Panc1 (cell line): ENCODE measurements around the gene EHD1. TPM values are rescaled to one million over a fixed set of nuclear protein-coding genes. Genes with fewer than 3 reads are reported as not detected.

Experiments used
- ATAC-seq: fragments of 200-7000 bp; cut with Tn5 transposase; 2 replicates; pipeline ENCODE4 v1.9.1; 2020; ENCODE audit warnings: mild to moderate bottlenecking, moderate library complexity
- BruUV-seq: library from RNA; stranded (reverse); fragments of 400-500 nt; replicated peaks from 2 replicates; lab custom pipeline; 2021; lab: Mats Ljungman, UMichigan
- CTCF ChIA-PET: fragments of 300-600 bp; sonication (Branson Sonifier 250); formaldehyde crosslinking; loops from one replicate; lab custom pipeline; 2022; ENCODE audit warnings: antibody characterized with exemption; lab: Charles Lee
- POLR2A ChIA-PET: fragments of 300-600 bp; sonication (Branson Sonifier 250); formaldehyde crosslinking; loops from one replicate; lab custom pipeline; 2022; ENCODE audit warnings: antibody characterized with exemption; lab: Charles Lee
- DNase-seq: peaks from one replicate; pipeline ENCODE4 v3.0.0-alpha.2; 2010; ENCODE audit warnings: low read depth, low spot score
- H3K27ac ChIP-seq: 2 replicates; pipeline ENCODE4 v1.5.1; 2011; ENCODE audit warnings: mild to moderate bottlenecking, low read length, inconsistent platforms
- H3K27me3 ChIP-seq: fragments of 200-500 bp; sonication (Bioruptor generic); 2 replicates; pipeline ENCODE4 v1.6.0; 2014; ENCODE audit warnings: low read length, inconsistent platforms; ENCODE audit not compliant: control insufficient read depth, insufficient read depth
- H3K36me3 ChIP-seq: fragments of 200-500 bp; sonication (Bioruptor generic); 2 replicates; pipeline ENCODE4 v1.5.1; 2014; ENCODE audit warnings: inconsistent platforms, mild to moderate bottlenecking, low read length, moderate library complexity; ENCODE audit not compliant: control insufficient read depth, insufficient read depth
- H3K4me1 ChIP-seq: 2 replicates; pipeline ENCODE4 v1.5.1; 2011; ENCODE audit warnings: inconsistent platforms, mild to moderate bottlenecking, low read length, moderate library complexity; ENCODE audit not compliant: control insufficient read depth, insufficient read depth
- H3K4me3 ChIP-seq, 2 experiments: 2 replicates each; pipeline ENCODE4 v1.5.1; 2011 to 2012; ENCODE audit warnings: low read depth in 2 of 2, low read length in 2 of 2, mild to moderate bottlenecking in 2 of 2, inconsistent platforms in 1 of 2, moderate library complexity in 1 of 2
- H3K9me3 ChIP-seq: fragments of 200-500 bp; sonication (Bioruptor generic); 2 replicates; pipeline ENCODE4 v1.5.1; 2014; ENCODE audit warnings: low read depth, mild to moderate bottlenecking, inconsistent platforms, low read length, moderate library complexity; ENCODE audit not compliant: control insufficient read depth, insufficient read depth
- POLR2AphosphoS5 ChIP-seq: IDR thresholded peaks from 2 replicates; pipeline ENCODE4 v1.6.1; 2012; ENCODE audit warnings: mild to moderate bottlenecking, low read depth, low read length, moderate library complexity
- SIN3A ChIP-seq: IDR thresholded peaks from 2 replicates; pipeline ENCODE4 v1.6.1; 2012; ENCODE audit warnings: low read depth, mild to moderate bottlenecking, low read length, moderate library complexity, borderline replicate concordance; ENCODE audit not compliant: insufficient read depth
- TCF7L2 ChIP-seq: IDR thresholded peaks from 2 replicates; pipeline ENCODE4 v1.6.1; 2011; ENCODE audit warnings: mild to moderate bottlenecking, low read depth, low read length, inconsistent platforms
- in situ Hi-C: cut with HindIII; loops from 2 replicates; pipeline ENCODE4 v1.10.0; 2016; ENCODE audit warnings: low sequenced_read_pairs, low pct_unique_long_range_greater_than_20kb
- intact Hi-C: fragments of 100-400 bp; cut with micrococcal nuclease; formaldehyde crosslinking; loops from one replicate; pipeline ENCODE4 v1.10.0; 2022; ENCODE audit not compliant: unreplicated experiment
- total RNA-seq: library from RNA; stranded (reverse); gene quantifications from one replicate; pipeline ENCODE4 v1.2.1, GENCODE V29; 2021; ENCODE audit not compliant: unreplicated experiment
- TF ChIP-seq, protein P1 (sequence below): fragments of 450-650 bp; IDR thresholded peaks from 2 replicates; pipeline ENCODE4 v1.5.1; 2017; ENCODE audit warnings: mild to moderate bottlenecking
- TF ChIP-seq, protein P2 (sequence below), 2 experiments: IDR thresholded peaks; 2 replicates each; pipeline ENCODE4 v1.6.1; 2011 to 2012; ENCODE audit warnings: low read depth in 2 of 2, control low read depth in 1 of 2, low read length in 1 of 2, mild to moderate bottlenecking in 1 of 2, moderate library complexity in 1 of 2; ENCODE audit not compliant: insufficient read depth in 1 of 2

Gene EHD1
- total RNA-seq, 1 experiment from 2014 or later = 186 TPM

DNA sequence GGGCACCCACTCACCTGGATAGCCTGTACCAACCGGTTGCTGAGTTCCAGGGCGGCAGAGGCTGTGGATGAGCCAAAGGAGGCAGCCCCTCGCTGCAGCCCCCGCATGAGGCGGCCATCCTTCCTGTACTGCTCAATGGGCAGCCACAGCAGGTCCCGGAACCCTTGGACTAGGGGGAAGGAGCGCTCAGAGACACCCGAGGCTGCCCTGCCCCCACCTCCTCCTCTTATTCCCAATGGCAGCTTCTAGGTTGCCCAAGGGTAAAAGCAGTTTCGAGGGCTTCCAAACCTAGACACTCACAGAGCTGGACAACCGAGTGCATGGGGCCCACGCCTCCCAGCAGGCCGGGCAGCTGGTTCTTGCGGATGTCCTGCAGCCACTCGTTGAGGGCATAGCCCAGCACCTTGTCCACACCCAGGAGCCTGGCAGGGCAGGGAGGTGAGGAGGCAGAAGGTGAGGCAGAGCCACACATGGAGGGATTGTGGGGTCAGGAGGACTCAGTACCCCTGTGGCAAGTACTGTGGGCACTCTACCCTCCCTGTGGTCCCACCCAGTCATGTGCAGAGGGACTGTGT is 18.1 kb upstream of the EHD1 start:
- ATAC-seq (no peak), DNase-seq (no peak)
- Histone ChIP-seq H3K27me3 (no peaks in the 10 kb centered on the region), H3K27ac (no peak overlapping the region), H3K4me3 (no peak overlapping the region), H3K4me1 (peaks cover 20% of the 10 kb centered on the region), H3K36me3 (no peaks in the 10 kb centered on the region), H3K9me3 (no peaks in the 10 kb centered on the region)
- intact Hi-C loops = no loop called here
- TF ChIP-seq POLR2AphosphoS5 = no peak
- no peak for TF ChIP-seq TCF7L2
- no peak for TF ChIP-seq SIN3A
- TF ChIP-seq, protein P1, sequence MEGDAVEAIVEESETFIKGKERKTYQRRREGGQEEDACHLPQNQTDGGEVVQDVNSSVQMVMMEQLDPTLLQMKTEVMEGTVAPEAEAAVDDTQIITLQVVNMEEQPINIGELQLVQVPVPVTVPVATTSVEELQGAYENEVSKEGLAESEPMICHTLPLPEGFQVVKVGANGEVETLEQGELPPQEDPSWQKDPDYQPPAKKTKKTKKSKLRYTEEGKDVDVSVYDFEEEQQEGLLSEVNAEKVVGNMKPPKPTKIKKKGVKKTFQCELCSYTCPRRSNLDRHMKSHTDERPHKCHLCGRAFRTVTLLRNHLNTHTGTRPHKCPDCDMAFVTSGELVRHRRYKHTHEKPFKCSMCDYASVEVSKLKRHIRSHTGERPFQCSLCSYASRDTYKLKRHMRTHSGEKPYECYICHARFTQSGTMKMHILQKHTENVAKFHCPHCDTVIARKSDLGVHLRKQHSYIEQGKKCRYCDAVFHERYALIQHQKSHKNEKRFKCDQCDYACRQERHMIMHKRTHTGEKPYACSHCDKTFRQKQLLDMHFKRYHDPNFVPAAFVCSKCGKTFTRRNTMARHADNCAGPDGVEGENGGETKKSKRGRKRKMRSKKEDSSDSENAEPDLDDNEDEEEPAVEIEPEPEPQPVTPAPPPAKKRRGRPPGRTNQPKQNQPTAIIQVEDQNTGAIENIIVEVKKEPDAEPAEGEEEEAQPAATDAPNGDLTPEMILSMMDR = no peak
- TF ChIP-seq, protein P2, sequence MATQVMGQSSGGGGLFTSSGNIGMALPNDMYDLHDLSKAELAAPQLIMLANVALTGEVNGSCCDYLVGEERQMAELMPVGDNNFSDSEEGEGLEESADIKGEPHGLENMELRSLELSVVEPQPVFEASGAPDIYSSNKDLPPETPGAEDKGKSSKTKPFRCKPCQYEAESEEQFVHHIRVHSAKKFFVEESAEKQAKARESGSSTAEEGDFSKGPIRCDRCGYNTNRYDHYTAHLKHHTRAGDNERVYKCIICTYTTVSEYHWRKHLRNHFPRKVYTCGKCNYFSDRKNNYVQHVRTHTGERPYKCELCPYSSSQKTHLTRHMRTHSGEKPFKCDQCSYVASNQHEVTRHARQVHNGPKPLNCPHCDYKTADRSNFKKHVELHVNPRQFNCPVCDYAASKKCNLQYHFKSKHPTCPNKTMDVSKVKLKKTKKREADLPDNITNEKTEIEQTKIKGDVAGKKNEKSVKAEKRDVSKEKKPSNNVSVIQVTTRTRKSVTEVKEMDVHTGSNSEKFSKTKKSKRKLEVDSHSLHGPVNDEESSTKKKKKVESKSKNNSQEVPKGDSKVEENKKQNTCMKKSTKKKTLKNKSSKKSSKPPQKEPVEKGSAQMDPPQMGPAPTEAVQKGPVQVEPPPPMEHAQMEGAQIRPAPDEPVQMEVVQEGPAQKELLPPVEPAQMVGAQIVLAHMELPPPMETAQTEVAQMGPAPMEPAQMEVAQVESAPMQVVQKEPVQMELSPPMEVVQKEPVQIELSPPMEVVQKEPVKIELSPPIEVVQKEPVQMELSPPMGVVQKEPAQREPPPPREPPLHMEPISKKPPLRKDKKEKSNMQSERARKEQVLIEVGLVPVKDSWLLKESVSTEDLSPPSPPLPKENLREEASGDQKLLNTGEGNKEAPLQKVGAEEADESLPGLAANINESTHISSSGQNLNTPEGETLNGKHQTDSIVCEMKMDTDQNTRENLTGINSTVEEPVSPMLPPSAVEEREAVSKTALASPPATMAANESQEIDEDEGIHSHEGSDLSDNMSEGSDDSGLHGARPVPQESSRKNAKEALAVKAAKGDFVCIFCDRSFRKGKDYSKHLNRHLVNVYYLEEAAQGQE (IDR thresholded peaks at IDR 0.05; ENCODE audit: insufficient read depth in 1 of 2, low read depth in 2 of 2, low read length in 1 of 2) = no peak
- ChIA-PET CTCF (interaction anchor here (0.6 to 0.7 kb wide), 2 partner anchors 14 to 99 kb away, joined by 3 to 13 read pairs; no protein-coding TSS in a partner anchor), POLR2A (no interaction called here)
- BruUV-seq = no TSS peak
- in situ Hi-C loops = no loop called here

DNA sequence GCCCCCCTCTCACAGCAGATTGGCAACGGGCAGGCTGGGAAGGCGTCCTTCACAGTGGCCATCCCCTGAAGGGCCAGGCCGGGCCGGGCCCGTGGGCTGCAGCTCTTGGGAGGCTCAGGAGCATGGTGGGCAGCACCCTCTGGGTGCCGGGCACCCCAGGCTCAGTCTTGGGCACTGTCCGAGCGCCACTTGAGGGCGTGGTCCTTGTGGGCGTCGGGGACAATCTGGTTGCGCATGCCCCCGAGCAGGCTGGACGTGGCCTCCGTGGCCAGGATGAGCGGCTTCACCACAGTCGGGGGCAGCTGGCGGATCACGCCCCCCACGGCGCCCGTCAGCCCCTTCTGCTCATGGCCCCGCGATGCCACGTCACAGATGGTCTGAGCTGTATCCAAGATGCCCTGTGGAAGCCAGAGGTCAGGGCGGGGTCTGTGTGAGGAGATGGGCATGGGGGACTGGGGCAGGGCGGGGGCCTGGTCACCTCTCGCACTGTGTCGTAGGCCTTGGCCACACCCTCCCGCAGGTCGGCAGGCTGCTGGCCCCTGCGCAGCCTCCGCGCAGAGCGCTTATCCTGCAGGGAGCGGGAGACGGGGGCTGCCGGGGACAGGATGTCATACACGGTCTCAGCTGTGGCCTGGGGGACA is 16.5 kb upstream of the EHD1 start:
- Histone ChIP-seq H3K27me3 (no peaks in the 10 kb centered on the region), H3K4me1 (peaks cover 12% of the 10 kb centered on the region), H3K27ac (no peak overlapping the region), H3K36me3 (no peaks in the 10 kb centered on the region), H3K9me3 (no peaks in the 10 kb centered on the region), H3K4me3 (no peak overlapping the region)
- ChIA-PET POLR2A (interaction anchor here (0.7 kb wide), 1 partner anchor 107 kb away, joined by 7 read pairs; no protein-coding TSS in a partner anchor), CTCF (interaction anchor here (0.7 kb wide), 2 partner anchors 17 to 46 kb away, joined by 4 read pairs; no protein-coding TSS in a partner anchor)
- no TSS peak for BruUV-seq
- intact Hi-C loops (loop anchor here (2.0 kb wide), 1 partner anchor 48 kb away; no protein-coding TSS in a partner anchor), in situ Hi-C loops (no loop called here)
- no peak for DNase-seq
- no peak for ATAC-seq
- TF ChIP-seq, protein P2 (IDR thresholded peaks at IDR 0.05; ENCODE audit: insufficient read depth in 1 of 2, low read depth in 2 of 2, low read length in 1 of 2) = no peak
- TF ChIP-seq TCF7L2 = no peak
- TF ChIP-seq SIN3A = no peak
- TF ChIP-seq, protein P1 = no peak
- TF ChIP-seq POLR2AphosphoS5 = no peak
